Fibroblast of peridontal ligament (primary cell): ENCODE measurements around the gene IFT57.
A peak's percentile ranks its signal among the peaks of the same experiment; 100 is the strongest.
"Not testable (repeated sequence)": the region's sequence is repeated elsewhere in the genome, so short reads cannot be mapped to it uniquely, and the experiment has no call there.

Experiments used
- DNase-seq: peaks from one replicate; pipeline ENCODE4 v3.0.0-alpha.2; 2010; ENCODE audit errors: extremely low read depth

IFT57 gene, protein sequence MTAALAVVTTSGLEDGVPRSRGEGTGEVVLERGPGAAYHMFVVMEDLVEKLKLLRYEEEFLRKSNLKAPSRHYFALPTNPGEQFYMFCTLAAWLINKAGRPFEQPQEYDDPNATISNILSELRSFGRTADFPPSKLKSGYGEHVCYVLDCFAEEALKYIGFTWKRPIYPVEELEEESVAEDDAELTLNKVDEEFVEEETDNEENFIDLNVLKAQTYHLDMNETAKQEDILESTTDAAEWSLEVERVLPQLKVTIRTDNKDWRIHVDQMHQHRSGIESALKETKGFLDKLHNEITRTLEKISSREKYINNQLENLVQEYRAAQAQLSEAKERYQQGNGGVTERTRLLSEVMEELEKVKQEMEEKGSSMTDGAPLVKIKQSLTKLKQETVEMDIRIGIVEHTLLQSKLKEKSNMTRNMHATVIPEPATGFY

DNA sequence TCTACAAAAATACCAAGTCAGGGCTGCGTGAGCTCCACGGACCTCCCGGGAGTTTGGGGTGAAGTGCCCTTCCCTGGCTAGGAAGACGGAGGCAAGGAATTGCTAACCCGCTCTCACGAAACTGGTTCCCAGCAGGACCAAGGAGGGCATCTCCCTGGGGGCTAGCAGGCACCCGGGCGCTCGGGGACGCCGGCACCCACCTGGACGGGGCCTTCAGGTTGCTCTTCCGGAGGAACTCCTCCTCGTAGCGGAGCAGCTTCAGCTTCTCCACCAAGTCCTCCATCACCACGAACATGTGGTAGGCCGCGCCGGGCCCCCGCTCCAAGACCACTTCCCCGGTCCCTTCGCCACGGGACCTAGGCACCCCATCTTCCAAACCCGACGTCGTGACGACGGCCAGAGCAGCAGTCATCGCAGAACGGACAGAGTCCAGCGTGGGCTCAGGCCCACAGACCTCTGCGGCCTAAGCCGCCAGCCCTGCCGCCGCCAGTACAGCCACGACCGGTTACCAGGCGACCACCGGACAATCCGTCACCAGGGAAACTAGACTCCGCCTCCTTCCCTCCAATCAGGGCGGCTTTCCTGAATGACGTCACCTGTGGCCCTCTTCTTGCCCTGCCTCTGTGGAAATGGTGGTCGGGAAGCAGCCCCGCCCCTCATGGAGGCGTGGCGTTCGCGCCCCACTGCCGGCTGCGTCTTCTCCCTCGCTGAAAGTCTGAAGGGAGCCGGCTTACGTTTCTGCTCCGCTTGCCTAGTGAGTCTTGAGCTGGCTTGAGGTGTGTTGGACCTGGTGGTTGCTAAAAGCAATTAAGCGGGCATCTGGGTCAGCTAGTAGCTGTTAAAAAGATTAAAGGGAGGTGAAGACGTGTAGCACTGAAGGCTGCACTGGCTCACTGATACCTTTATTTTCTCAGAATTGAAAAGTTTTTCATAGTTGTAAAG, at the start of gene IFT57:
Gene IFT57 (minus strand): TSS at position 514 of the 942 bp plus-strand sequence. CDS start 102 bp downstream, at position 412.
- DNase-seq: peak; percentile 98

DNA sequence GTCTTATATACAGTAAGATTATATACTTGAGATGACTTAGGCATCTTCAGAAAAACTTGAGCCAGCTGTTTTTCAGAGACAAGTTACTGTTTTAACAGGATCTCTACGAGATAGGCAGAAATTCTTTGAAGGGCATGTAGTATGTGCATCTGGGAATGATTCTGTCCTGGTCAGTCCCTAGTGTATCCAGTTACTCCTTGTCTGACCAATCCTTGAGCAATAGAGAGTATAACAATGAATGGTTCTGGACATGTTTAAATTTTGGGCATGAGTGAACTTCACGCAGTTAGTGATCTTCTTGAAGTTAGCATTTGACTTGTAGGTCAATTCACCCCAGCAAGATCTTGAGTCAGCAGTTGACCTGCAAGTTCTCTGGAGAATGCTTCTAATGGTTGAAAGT, 49.4 kb upstream of the IFT57 start:
- peak; percentile 66 for DNase-seq

DNA sequence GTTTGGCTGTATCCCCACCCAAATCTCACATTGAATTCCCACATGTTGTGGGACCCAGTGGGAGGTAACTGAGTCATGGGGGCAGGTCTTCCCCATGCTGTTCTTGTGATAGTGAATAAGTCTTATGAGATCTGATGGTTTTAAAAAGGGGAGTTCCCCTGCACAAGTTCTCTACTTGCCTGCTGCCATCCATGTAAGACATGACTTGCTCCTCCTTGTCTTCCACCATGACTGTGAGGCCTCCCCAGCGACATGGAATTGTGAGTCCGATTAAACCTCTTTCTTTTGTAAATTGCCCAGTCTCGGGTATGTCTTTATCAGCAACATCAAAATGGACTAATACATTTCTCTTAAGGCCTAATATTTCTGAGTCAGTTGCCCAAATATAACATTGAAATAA, 46.0 kb upstream of the IFT57 start:
- DNase-seq: not testable (repeated sequence)

DNA sequence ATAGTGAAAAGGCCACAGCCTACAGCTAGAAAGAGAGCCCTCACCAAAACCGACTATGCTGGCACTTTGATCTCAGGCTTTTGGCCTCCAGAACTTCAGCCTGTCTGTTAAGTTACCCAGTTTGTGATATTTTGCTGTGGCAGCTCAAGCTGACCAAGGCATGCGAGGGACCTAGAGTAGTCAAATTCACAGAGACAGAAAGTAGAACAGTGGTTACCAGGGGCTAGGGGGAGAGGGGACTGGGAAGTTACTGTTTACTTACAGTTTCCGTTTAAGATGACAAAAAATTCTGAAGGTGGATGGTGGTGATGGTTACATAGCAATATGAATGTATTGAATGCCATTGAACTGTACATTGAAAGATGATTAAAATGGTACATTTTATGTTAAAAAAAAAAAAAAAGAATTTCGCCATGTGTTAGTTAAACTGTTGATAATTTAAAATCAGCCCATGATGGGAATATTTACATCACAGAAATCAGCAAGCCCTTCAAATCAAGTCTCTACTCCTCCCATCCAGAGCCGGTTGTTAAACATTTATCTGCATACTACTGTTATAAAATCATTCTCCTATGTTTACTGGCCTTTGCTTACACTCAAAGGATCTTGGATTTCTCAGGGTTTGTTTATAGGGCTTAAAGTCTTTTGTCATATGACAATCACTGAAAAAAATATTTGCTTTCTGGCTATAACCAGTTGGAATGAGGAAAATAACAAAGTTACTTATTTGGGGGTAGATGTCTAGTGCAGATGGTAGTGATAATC, 42.5 kb upstream of the IFT57 start:
- DNase-seq: not testable (repeated sequence)

DNA sequence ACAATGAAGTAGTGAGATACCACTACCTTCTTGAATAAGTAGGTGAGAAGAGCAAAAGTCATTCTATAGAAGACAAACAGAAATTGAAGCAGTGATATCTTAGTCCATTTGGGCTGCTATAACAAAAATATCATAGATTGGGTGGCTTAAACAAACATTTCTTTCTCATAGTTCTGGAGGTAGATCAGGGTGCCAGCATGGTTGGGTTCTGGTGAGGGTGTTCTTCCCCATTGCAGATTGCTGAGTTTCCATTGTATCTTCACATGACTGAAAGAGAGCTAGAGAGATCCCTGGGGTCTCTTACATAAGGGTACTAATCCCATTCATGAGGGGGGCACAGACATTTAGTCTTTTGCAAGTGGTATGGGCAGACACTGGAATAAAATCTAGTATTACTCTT, 32.9 kb upstream of the IFT57 start:
- no peak for DNase-seq

DNA sequence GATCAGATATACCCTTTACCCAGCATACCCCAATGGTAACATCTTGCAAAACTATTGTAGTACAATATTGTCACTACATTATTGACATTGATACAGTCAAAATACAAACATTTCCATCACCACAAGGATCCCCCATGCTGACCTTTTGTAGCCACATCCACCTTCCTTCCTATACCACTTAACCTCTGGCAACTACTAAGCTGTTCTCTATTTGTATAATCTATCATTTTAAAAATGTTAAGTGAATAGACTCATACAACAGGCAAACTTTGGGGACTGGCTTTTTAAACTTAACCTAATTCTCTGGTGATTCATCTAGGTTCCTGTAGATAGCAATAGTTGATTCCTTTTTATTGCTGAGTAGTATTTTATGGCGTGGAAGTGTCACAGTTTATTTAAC, 29.6 kb upstream of the IFT57 start:
- no peak for DNase-seq

DNA sequence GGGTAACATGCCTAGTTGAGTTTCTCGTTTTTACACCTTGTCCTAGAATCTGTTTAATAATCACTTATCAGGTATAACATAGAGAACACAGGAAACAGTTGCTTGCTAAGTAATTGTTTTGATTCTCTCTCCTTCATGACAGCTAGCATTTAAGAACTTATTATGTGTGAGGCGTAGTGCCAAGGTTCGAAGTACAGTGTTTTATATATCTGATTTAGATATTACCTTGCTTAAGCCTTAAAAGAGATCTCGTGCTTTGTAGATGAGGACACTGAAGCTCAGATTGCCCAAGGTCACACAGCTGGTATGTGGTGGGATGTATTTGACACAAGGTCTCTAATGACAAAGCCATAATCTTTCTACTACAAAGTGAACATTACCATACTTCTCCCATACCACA, 29.0 kb upstream of the IFT57 start:
- DNase-seq: no peak

DNA sequence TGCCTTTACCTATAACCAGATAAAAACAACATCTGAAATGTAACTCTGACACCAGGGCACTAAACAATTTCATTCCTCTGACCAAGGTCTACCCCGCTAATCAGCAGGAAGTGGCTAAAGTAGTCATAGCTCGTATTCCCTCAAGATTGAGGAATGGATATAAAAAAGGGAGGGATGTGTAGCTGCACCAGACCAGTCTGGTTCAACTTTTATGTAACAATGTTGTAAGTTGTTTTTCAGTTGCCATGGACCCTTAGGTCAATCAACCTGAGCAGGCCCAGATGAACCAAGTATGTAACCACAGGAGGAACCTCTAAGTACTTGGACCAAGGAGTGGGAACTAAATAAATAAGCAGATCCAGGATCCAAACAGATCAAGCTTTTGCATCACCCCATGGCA, 28.4 kb upstream of the IFT57 start:
- no peak for DNase-seq

DNA sequence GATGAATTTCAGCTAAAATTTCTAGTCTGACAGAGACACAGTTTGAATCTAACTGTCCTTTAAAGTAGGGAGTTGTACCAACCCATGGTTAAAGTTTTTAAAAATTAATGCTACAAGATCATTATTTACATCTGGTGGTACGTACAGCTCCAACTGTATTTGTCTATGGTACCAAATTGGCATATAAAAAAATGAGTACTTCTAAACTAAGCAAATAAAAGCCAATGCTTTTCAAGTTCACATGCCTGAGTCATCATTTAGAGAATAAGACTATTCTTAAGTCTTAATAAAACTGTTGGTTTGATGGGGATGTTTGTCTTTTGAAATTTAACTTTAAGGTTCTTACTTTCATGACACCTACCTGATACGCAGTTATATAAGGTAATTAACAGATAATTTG, 21.0 kb upstream of the IFT57 start:
- no peak for DNase-seq

DNA sequence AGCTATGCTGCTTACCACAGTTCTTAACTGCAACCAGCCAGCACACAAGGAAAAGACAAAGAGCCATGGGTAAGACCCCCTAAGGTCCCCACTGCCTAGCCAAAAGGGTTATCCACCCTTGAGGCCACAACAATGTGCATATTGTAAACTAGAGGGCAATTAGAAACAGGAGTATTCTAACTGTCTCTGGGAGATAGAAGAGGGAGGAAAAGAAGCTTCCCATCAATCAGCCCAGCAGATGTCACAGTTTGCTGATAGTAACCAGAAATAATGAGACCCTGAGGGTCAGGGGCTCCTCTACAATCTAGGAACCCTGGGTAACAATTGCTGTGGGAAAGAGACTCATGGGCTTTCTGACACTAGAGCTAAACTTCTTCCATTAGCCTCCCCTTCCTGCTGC, 20.6 kb upstream of the IFT57 start:
- no peak for DNase-seq

DNA sequence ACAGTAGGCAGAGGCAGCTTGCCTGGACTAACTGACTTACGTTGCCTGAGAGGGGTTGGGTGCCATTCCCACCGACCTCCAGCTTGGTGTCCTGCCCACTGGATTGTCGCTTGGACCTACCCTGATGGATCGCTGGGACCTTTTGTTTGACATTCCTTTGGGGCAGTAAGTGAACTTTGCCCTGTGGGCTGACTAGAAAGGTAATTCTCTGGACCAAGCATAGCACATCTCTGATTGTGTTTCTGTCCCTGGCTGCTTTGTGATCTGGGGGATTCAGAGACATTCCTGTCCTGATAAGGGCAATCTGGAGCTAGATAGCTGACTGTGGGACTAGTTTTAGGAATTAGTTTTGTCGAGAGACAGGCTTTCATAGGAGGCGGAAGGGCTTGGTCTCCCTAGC, 19.5 kb upstream of the IFT57 start:
- no peak for DNase-seq

DNA sequence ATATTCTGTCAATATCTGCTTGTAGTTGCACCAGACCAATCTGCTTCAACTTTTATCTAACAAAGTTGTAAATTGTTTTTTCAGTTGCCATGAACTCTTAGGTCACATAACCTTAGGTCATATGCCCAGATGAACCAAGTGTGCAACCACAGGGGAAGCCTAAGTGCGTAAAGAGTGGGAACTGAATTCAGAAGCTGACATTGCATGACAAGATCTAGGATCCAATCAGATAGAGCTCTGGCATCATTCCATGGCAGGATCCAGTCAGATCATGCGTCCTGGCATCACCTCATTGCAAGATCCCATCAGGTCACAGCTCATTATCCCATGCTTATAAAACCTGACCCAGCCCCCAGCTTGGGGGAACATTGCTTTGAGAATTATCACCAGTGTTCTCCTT, 18.9 kb upstream of the IFT57 start:
- no peak for DNase-seq

DNA sequence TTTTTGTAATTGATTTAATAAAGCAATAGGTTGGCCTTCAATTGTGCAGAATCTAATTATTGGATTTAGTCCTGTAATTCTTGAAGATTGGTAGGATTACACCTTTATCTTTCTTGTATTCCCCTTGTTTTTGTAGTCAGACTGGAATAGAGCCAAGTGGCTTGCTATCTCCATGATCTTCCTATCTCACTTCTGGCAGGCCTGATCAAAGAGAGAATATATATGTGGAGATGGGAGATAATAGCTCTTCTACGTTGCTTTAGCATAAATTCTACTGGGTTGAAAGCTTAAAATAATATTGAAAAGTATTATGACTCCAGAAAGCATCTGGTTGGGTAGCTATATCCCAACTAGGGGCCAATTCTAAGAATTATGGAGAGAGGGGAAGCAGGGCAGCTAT, 16.9 kb upstream of the IFT57 start:
- DNase-seq: no peak

DNA sequence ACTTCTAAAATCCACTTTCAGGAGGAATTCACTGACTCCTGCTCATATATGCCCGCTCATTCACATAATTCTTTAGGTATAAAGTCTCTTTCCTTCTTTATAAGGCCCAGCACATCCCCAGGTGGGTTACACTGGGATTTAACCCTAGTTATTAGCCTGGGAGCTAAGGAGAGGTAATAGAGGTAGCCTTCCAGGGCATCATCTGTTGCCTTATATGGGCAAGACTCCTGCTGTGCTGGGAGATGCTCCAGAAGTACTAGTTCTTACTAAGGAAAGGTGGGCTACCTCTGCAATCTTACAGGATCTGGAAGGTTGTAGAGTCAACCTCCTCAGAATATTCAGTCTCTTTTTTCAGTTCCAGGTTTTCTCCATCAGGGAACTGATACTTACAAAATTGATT, 13.1 kb upstream of the IFT57 start:
- DNase-seq: no peak

DNA sequence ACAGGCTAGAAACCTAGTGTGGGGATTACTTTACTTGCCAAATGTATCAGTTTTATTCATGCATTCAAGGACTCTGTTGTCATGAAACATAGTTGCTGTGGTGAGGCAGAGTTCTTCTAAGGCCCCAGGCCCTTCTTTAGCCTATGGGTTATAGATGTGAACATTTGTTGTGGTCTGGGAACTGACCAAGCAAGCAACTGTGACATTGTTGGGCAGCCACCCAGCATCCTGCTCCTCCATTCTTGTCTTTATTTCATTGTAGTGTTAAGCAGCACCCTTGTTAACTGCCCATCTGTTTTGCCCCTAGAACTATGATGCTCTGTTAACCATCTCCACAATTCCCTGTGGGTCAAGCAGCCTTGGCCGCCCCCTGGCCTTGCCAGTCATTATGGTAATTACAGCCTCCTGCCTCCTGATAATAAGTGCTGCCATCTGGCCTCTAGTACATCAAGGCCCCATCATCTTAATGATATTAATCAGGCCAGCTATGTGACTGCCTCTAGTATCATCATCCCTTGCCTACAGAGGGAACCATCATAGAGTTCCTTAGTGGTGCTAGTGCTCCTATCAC, 12.2 kb upstream of the IFT57 start:
- DNase-seq: no peak

DNA sequence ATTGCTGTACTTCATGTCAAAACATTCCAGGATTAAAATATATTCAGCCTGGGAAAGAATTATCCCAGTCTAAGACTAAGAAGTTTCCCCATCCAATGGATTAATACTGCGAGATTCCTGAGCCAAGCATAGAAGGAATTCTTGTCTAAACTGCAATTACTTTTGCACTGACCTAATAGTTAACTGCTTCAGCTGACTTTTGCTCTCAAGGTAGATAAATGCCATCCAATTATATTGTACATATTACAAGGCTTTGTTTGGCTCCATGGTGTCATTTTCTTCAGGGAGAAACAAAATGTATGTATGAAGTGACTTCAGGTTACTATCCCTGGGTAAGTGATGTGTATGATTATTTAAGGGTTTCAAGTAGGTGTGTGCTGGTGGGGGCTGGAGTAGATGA, 6.1 kb upstream of the IFT57 start:
- DNase-seq: no peak

DNA sequence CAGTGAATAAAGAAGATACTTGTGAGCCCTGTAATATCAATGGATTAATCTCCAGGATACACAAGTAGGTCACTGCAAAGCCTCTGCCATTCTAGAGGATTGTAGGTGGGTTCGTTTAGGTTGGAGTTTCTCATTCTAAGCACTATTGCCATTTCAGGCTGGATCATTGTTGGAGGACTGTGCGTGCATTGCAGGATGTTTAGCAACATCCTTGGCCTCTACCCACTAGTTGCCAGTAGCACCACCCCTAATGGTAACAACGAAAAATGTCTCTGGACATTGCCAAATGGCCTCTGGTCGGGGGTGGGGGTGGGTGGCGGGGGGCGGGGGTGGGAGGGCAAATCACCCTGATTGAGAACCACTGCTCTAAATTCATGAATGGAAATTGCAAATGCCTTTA, 4.9 kb upstream of the IFT57 start:
- no peak for DNase-seq

DNA sequence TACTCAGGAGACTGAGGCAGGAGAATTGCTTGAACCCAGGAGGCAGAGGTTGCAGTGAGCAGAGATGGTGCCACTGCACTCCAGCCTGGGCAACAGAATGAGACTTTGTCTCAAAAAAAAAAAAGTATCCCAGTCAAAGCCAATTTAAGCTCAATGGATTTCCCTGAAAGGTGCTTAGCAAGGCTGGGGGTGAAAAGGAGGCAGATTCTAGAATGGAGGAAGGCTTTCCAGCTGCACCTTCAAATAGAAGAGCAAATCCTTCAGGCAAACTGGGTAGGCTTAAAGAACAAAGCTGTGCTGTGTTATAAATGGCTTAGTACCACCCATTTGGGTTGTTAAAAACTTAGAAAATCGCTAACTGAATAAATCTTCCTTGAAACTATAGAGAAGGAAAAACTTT, 3.0 kb upstream of the IFT57 start:
- no peak for DNase-seq

DNA sequence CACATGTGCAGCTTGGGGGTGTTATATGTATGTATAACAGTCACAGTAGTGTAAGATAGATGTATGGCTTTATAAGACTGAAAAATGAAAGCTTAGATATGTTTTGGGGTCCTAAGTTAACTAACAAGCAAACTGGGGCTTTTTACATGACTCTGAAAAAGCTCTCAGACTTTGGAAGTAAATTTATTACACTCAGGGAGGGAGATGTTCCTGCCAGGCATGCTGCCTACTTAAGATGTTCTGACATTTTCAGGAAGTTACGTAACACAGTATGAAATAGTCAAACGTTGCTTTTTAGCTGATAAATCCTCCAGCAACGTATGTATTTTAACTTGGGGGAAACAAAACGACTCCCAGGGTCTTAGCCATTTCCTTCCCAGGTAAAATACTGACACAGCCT, 1.7 kb upstream of the IFT57 start:
- peak; percentile 68 for DNase-seq

DNA sequence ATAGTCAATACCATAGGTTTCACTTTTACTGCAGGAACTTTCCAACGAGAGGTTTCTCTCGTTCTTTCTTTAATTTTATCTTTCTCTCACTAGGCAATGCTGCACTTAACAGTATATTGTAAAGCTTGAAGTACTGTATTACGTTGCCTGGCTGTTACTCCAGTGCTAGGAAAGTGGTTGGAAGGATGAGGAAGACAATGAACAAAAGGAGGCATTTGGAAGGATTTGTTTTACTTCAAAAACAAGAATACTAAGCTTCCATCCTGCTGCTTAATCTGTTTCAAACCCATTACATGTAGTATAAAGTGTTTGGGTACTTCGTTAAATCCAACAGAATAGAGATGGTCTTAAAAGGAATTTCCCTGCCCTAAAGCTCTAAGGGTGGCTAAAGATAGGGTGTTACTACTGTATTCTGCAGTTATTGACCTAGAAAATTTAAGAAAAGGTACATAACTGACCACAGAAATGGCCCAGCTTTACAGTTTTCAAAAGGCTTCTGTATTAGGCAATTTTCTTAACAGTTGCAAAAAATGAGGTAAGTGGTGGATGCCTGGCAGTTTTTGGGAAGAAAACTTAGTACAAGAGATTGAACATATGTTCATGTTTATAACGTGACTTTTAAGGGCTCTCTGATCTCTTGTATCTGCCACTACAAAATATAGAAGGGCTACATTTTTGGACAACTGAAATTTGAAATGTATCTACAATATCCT, 785 bp upstream of the IFT57 start:
- peak; percentile 30 for DNase-seq

DNA sequence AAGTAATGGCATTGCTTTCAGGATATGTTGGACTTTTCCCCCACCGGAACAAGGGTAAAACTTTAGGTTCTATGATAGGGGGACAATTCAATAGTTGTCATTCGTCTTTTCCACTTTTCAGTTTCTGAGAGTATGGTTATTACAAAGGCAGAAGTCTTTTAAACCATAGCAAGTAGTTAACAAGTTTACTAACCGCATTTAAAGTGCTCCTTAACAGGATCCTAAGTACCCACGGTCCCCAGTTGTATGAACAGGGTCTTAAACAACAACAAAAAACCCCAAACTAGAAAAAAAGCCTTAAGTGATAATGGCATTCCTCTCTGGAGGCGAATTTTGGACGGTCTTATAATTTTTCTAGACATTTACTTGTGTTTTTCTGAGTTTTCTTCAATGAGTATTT, 831 bp downstream of the IFT57 start:
- DNase-seq: no peak
